SK-N-SH (cell line): ENCODE measurements around the gene PHLDA3. TPM values are rescaled to one million over a fixed set of nuclear protein-coding genes. Genes with fewer than 3 reads are reported as not detected.

Source experiments
- CTCF ChIA-PET: fragments of 300-600, 350-600 bp; formaldehyde crosslinking; extraction: SDS; loops from one replicate; lab custom pipeline; 2021; lab: Yijun Ruan, JAX
- POLR2A ChIA-PET: fragments of 350-600 bp; sonication (Branson Sonifier 250); formaldehyde crosslinking; extraction: SDS; loops from one replicate; lab custom pipeline; 2020; ENCODE audit warnings: antibody characterized with exemption, inconsistent platforms; lab: Yijun Ruan, JAX
- DNase-seq: peaks from one replicate; pipeline ENCODE4 v3.0.0; 2012
- H2AFZ ChIP-seq: fragments of 200-600 bp; sonication (generic); 2 replicates; pipeline ENCODE4 v1.8.1; 2016; ENCODE audit warnings: antibody characterized with exemption, mild to moderate bottlenecking, low read depth
- H3F3A ChIP-seq: fragments of 200-600 bp; sonication (generic); replicated peaks from 2 replicates; pipeline ENCODE3; 2016; ENCODE audit warnings: antibody characterized with exemption, mild to moderate bottlenecking; ENCODE audit not compliant: insufficient read depth
- H3K27ac ChIP-seq, 2 experiments: fragments of 200-500 bp in 1 of 2; fragments of 200-600 bp in 1 of 2; sonication (Bioruptor generic) in 1 of 2; sonication (generic), shearing (Covaris generic) in 1 of 2; 2 replicates each; pipeline versions ENCODE4 v1.5.1 to v1.6.1; 2014 to 2016; ENCODE audit warnings: low read depth in 2 of 2, inconsistent platforms in 1 of 2, low read length in 1 of 2, mild to moderate bottlenecking in 1 of 2, mixed read lengths in 1 of 2
- H3K27me3 ChIP-seq: fragments of 200-600 bp; sonication (generic), shearing (Covaris generic); 2 replicates; pipeline ENCODE4 v1.6.1; 2016; ENCODE audit warnings: mixed run types; ENCODE audit not compliant: insufficient read depth
- H3K36me3 ChIP-seq, 2 experiments: fragments of 200-500 bp in 1 of 2; fragments of 200-600 bp in 1 of 2; sonication (Bioruptor generic) in 1 of 2; sonication (generic) in 1 of 2; replicated peaks in 1 of 2; 2 replicates each; pipeline versions ENCODE3 to v1.5.1; 2014 to 2016; ENCODE audit warnings: low read length in 1 of 2, mild to moderate bottlenecking in 1 of 2; ENCODE audit not compliant: insufficient read depth in 2 of 2, control insufficient read depth in 1 of 2
- H3K4me1 ChIP-seq, 2 experiments: fragments of 200-500 bp in 1 of 2; fragments of 200-600 bp in 1 of 2; sonication (Bioruptor generic) in 1 of 2; sonication (generic), shearing (Covaris generic) in 1 of 2; 2 replicates each; pipeline versions ENCODE4 v1.5.1 to v1.6.1; 2014 to 2016; ENCODE audit warnings: low read depth in 1 of 2, low read length in 1 of 2, mixed run types in 1 of 2; ENCODE audit not compliant: insufficient read depth in 2 of 2, control insufficient read depth in 1 of 2
- H3K4me2 ChIP-seq: fragments of 200-600 bp; sonication (generic), shearing (Covaris generic); 2 replicates; pipeline ENCODE4 v1.6.1; 2017; ENCODE audit warnings: mixed run types
- H3K4me3 ChIP-seq, 2 experiments: fragments of 200-500 bp in 1 of 2; fragments of 200-600 bp in 1 of 2; sonication (Bioruptor generic) in 1 of 2; sonication (generic), shearing (Covaris generic) in 1 of 2; 2 replicates each; pipeline versions ENCODE4 v1.5.1 to v1.8.1; 2014 to 2016; ENCODE audit warnings: low read depth in 2 of 2, inconsistent platforms in 1 of 2, low read length in 1 of 2, mild to moderate bottlenecking in 1 of 2, mixed read lengths in 1 of 2, moderate library complexity in 1 of 2
- H3K79me2 ChIP-seq: fragments of 200-600 bp; sonication (generic); 2 replicates; pipeline ENCODE4 v1.8.1; 2017; ENCODE audit warnings: mild to moderate bottlenecking; ENCODE audit not compliant: insufficient read depth
- H3K9ac ChIP-seq: fragments of 200-600 bp; sonication (generic); 2 replicates; pipeline ENCODE4 v1.6.1; 2017; ENCODE audit warnings: mixed run types
- H3K9me2 ChIP-seq: fragments of 200-600 bp; sonication (generic); 2 replicates; pipeline ENCODE4 v1.6.1; 2017; ENCODE audit warnings: mixed run types
- H3K9me3 ChIP-seq: fragments of 200-600 bp; sonication (generic); 2 replicates; pipeline ENCODE4 v1.6.1; 2017; ENCODE audit warnings: mixed run types, mild to moderate bottlenecking, moderate library complexity
- H4K20me1 ChIP-seq: fragments of 200-600 bp; sonication (generic); 2 replicates; pipeline ENCODE4 v1.6.1; 2017; ENCODE audit warnings: mild to moderate bottlenecking, mixed run types; ENCODE audit not compliant: insufficient read depth
- CHD2 ChIP-seq: fragments of 150-350 bp; IDR thresholded peaks from 2 replicates; pipeline ENCODE4 v1.6.1; 2018; ENCODE audit warnings: low read length; ENCODE audit not compliant: partially characterized antibody
- FOXJ3 ChIP-seq: sonication (generic); formaldehyde crosslinking; IDR thresholded peaks from 2 replicates; pipeline ENCODE4 v1.5.1; 2020; ENCODE audit warnings: mild to moderate bottlenecking, missing genetic modification reagents
- FOXM1 ChIP-seq: IDR thresholded peaks from 2 replicates; pipeline ENCODE4 v1.4.0; 2012; ENCODE audit warnings: low read depth, mild to moderate bottlenecking
- MEF2A ChIP-seq: IDR thresholded peaks from 2 replicates; pipeline ENCODE4 v1.4.0; 2012; ENCODE audit warnings: low read depth, borderline replicate concordance
- MXI1 ChIP-seq: IDR thresholded peaks from 2 replicates; pipeline ENCODE4 v1.6.1; 2012; ENCODE audit warnings: mild to moderate bottlenecking, low read depth, low read length, improper control_type of control experiment
- NRF1 ChIP-seq: IDR thresholded peaks from 2 replicates; pipeline ENCODE4 v1.6.1; 2012; ENCODE audit warnings: low read depth, mild to moderate bottlenecking, low read length
- RAD21 ChIP-seq: IDR thresholded peaks from 2 replicates; pipeline ENCODE4 v1.6.1; 2012; ENCODE audit warnings: mild to moderate bottlenecking, low read length
- RFX5 ChIP-seq: IDR thresholded peaks from 2 replicates; pipeline ENCODE4 v1.6.1; 2012; ENCODE audit warnings: mild to moderate bottlenecking, improper control_type of control experiment, low read length
- RXRA ChIP-seq: IDR thresholded peaks from 2 replicates; pipeline ENCODE4 v1.4.0; 2012; ENCODE audit warnings: low read depth, mild to moderate bottlenecking, borderline replicate concordance
- TAF1 ChIP-seq: IDR thresholded peaks from 2 replicates; pipeline ENCODE4 v1.6.1; 2012; ENCODE audit warnings: low read depth, mild to moderate bottlenecking, low read length, moderate library complexity, borderline replicate concordance
- TCF12 ChIP-seq: IDR thresholded peaks from 2 replicates; pipeline ENCODE4 v1.4.0; 2012
- TEAD4 ChIP-seq: IDR thresholded peaks from 2 replicates; pipeline ENCODE4 v1.4.0; 2012; ENCODE audit warnings: mild to moderate bottlenecking, borderline replicate concordance; ENCODE audit not compliant: insufficient read depth
- WGBS: methylation state at CpG from one replicate; pipeline ENCODE4 v1.1.6; 2017; ENCODE audit warnings: low lambda C conversion rate; 5-methylcytosine and 5-hydroxymethylcytosine counted together
- polyA plus RNA-seq, 3 experiments: library from polyadenylated mRNA; depleted of rRNA; stranded (reverse); fragments of >200 nt; gene quantifications; 2 replicates each; pipeline ENCODE4 v1.2.3, GENCODE V29; 2012
- TF ChIP-seq, protein P1 (sequence below): IDR thresholded peaks from 2 replicates; pipeline ENCODE4 v1.4.0; 2012; ENCODE audit warnings: low read depth
- TF ChIP-seq, protein P2 (sequence below): fragments of 150-350 bp; IDR thresholded peaks from 2 replicates; pipeline ENCODE4 v1.6.1; 2016; ENCODE audit warnings: mild to moderate bottlenecking, low read depth, low read length
- TF ChIP-seq, protein P3 (sequence below): fragments of 150-350 bp; IDR thresholded peaks from 2 replicates; pipeline ENCODE4 v1.6.1; 2017; ENCODE audit warnings: antibody characterized with exemption, low read length, low read depth, borderline replicate concordance
- TF ChIP-seq, protein P4 (sequence below): IDR thresholded peaks from 2 replicates; pipeline ENCODE4 v1.4.0; 2012; ENCODE audit warnings: low read depth, borderline replicate concordance

The PHLDA3 gene
- polyA plus RNA-seq, 1 of the 3 experiments (the other 2 are of a cell fraction) = 105 TPM

DNA sequence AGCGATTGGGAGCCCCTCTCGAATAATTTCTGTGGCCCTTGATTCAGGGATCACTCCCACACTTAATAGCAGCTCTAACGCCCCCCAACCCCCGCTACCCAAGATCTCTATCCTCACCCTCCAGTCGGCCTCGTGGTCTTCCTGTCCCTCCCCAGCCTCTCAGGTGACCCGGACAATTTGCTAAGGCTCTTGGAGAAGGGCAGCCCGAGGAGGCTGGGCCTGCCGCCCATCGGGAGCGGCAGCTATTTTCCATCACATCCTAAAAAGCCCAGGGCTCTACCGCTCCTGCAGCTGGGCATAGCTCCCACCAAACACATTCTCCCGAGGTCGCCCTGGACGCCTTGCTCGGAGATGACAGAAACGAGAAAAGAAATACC, 12.0 kb upstream of the PHLDA3 start:
- WGBS = 85% methylated on average over 17 of the region's 17 CpGs
- Histone ChIP-seq H3K79me2 (no peaks in the 10 kb centered on the region), H3K36me3 (peaks cover 7 to 22% of the 10 kb centered on the region in 2 experiments), H3K4me1 (peaks cover 1 to 2% of the 10 kb centered on the region in 2 experiments; a peak in 2 of 4 replicates), H3K4me3 (no peak overlapping the region), H3K9me3 (no peaks in the 10 kb centered on the region), H3K4me2 (no peak overlapping the region), H3K27me3 (no peaks in the 10 kb centered on the region), H3F3A (peaks cover 21% of the 10 kb centered on the region), H3K9me2 (no peaks in the 10 kb centered on the region), H3K27ac (no peak overlapping the region), H2AFZ (no peak overlapping the region), H4K20me1 (no peaks in the 10 kb centered on the region), H3K9ac (no peak overlapping the region)
- POLR2A ChIA-PET = interaction anchor here (1.0 kb wide), 1 partner anchor 12 kb away, joined by 4 read pairs; the partner anchor contains the start of gene PHLDA3
- no peak for TF ChIP-seq CHD2
- TF ChIP-seq, protein P1, sequence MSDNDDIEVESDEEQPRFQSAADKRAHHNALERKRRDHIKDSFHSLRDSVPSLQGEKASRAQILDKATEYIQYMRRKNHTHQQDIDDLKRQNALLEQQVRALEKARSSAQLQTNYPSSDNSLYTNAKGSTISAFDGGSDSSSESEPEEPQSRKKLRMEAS = no peak
- TF ChIP-seq RXRA = no peak
- TF ChIP-seq TCF12 = no peak
- TF ChIP-seq, protein P2, sequence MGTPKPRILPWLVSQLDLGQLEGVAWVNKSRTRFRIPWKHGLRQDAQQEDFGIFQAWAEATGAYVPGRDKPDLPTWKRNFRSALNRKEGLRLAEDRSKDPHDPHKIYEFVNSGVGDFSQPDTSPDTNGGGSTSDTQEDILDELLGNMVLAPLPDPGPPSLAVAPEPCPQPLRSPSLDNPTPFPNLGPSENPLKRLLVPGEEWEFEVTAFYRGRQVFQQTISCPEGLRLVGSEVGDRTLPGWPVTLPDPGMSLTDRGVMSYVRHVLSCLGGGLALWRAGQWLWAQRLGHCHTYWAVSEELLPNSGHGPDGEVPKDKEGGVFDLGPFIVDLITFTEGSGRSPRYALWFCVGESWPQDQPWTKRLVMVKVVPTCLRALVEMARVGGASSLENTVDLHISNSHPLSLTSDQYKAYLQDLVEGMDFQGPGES = no peak
- TF ChIP-seq MEF2A = no peak
- TF ChIP-seq NRF1 = no peak
- no peak for TF ChIP-seq FOXM1
- TF ChIP-seq MXI1 = no peak
- no peak for TF ChIP-seq TAF1
- no peak for TF ChIP-seq FOXJ3
- TF ChIP-seq, protein P3, sequence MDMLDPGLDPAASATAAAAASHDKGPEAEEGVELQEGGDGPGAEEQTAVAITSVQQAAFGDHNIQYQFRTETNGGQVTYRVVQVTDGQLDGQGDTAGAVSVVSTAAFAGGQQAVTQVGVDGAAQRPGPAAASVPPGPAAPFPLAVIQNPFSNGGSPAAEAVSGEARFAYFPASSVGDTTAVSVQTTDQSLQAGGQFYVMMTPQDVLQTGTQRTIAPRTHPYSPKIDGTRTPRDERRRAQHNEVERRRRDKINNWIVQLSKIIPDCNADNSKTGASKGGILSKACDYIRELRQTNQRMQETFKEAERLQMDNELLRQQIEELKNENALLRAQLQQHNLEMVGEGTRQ = no peak
- no peak for TF ChIP-seq RAD21
- CTCF ChIA-PET = interaction anchor here (0.9 to 22.5 kb wide), 22 partner anchors 11 to 312 kb away, joined by 3 to 860 read pairs (median 6); partner anchors contain the start of genes CSRP1 and PHLDA3
- DNase-seq = no peak

DNA sequence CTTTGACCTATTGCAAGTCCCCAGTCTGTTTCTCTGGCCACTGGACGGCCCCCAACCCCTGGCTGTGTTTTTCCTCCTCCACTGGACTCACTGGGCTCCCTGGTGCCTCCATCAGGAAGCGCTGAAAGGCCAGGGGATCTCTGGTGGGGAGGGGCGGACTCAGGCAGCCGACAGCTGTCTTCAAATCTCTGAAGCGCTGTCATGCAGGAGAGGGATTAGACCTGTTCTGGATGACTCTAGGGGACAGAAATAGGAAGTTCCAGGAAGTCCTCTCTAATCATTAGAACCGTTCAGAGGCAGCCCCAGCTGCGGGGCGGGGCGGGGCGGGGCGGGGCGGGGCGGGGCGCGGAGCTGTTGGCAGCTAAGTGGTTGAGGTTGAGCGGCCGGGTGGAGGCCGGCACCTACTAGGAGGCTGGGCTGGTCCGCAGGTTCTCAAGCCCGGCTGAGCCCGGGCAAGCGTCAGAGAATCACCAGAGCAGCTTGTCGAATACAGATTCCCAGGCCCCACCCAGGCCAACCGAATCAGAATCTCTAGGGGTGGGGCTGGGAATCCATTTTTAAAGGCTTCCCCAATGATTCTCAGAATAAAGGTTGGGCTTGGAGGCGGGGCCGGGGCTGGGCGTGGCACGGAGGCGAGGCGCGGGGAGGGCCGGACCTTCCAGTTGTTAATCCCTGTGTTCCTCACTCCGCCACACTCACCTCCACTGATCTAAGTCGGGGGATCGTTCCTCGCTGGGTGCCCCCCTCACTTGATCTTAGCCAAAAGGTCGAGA, 11.4 kb upstream of the PHLDA3 start:
- no peak overlapping the region for H3K9ac ChIP-seq
- no peak for DNase-seq
- no peaks in the 10 kb centered on the region for H3K9me3 ChIP-seq
- H3F3A ChIP-seq = peaks cover 21% of the 10 kb centered on the region
- H3K27ac ChIP-seq = no peak overlapping the region
- H2AFZ ChIP-seq = no peak overlapping the region
- TF ChIP-seq RAD21 (no peak), TEAD4 (no peak), RFX5 (no peak), MXI1 (no peak)
- TF ChIP-seq, protein P4, sequence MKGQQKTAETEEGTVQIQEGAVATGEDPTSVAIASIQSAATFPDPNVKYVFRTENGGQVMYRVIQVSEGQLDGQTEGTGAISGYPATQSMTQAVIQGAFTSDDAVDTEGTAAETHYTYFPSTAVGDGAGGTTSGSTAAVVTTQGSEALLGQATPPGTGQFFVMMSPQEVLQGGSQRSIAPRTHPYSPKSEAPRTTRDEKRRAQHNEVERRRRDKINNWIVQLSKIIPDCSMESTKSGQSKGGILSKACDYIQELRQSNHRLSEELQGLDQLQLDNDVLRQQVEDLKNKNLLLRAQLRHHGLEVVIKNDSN = no peak
- TF ChIP-seq, all 33 proteins: peak for 0
- no peak overlapping the region for H3K4me3 ChIP-seq
- CTCF ChIA-PET = interaction anchor here (1.2 to 22.5 kb wide), 12 partner anchors 10 to 304 kb away, joined by 3 to 860 read pairs (median 8); partner anchors contain the start of genes CSRP1 and PHLDA3
- peaks cover 2 to 7% of the 10 kb centered on the region in 2 experiments; a peak in 3 of 4 replicates for H3K4me1 ChIP-seq
- 90% methylated on average over 33 of the region's 37 CpGs for WGBS
- H3K79me2 ChIP-seq = no peaks in the 10 kb centered on the region
- no peak overlapping the region for H3K4me2 ChIP-seq
- no peaks in the 10 kb centered on the region for H4K20me1 ChIP-seq
- H3K36me3 ChIP-seq = peaks cover 7 to 19% of the 10 kb centered on the region in 2 experiments
- POLR2A ChIA-PET = interaction anchor here (1.0 kb wide), 1 partner anchor 12 kb away, joined by 4 read pairs; the partner anchor contains the start of gene PHLDA3
- H3K9me2 ChIP-seq = no peaks in the 10 kb centered on the region
- H3K27me3 ChIP-seq = no peaks in the 10 kb centered on the region
